GM13977 (cell line): ENCODE measurements around the gene S100A6.

Source experiments
- DNase-seq: peaks from one replicate; pipeline ENCODE4 v3.0.0; 2012; ENCODE audit warnings: low spot score
- CTCF ChIP-seq: IDR thresholded peaks from 2 replicates; pipeline ENCODE4 v1.5.1; 2012; ENCODE audit warnings: mild to moderate bottlenecking, control low read depth; ENCODE audit not compliant: insufficient read depth; ENCODE audit errors: extremely low read depth, missing control alignments
- in situ Hi-C: fragments of 300-500 bp; cut with MboI; formaldehyde crosslinking; loops from one replicate; pipeline ENCODE4 v1.12.0; 2022; ENCODE audit warnings: low sequenced_read_pairs, low pct_unique_long_range_greater_than_20kb, mixed read lengths, inconsistent platforms; ENCODE audit not compliant: unreplicated experiment

S100A6 gene

DNA sequence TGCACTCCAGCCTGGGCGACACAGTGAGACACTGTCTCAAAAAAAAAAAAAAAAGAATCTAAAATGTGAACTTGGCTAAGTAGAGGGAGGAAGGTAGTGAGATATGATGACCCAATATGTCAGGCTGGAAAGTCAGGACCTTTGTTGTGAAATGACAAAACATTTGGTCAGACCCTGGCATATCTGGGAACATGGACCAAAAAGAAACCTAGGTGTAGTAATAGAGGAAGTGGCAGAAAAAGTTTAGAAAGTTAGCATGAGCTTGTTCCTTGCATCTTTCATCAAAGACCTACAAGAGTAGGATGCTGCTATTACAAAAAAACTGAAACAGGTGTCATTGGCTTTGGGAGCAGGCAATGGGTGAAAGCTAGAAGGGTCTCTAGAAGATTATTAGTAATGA is 20.6 kb upstream of the S100A6 start:
- no peak for DNase-seq
- no peak for TF ChIP-seq CTCF
- in situ Hi-C loops = no loop called here

DNA sequence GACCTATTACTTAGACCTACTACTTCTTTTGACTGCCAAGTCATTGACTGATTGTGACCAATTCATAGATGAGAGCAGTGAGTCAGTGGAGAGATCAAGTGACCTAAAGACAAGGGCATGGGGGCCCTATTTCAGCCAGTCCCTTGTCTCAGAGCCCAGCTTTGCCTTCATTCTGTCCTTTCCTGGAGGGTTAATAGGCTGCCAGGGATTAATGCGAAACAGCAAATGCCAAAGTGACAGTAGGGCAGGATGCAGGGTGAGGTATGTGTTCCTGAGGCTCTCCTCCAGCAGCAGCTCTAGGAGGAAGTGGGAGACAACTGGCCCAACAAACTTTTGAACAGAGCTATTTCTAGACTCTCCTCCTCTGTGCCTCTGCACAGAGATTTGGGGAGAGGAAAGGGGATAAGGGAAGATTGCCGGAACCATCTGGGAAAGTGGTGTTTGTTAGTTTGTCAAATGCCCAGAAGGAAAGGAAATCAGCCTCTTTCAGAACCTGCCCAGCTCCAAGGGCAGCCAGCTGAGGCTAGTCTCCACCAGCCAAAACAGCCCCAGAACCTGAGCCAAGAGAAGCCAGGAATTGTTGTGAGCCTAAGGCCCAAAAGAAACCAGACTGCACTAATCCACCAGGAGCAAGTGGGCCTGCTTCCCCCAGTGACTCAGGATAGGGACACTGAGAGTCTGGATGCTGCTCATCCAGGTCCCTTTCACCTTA is 18.2 kb upstream of the S100A6 start:
- DNase-seq = no peak
- in situ Hi-C loops = no loop called here
- TF ChIP-seq CTCF = no peak

DNA sequence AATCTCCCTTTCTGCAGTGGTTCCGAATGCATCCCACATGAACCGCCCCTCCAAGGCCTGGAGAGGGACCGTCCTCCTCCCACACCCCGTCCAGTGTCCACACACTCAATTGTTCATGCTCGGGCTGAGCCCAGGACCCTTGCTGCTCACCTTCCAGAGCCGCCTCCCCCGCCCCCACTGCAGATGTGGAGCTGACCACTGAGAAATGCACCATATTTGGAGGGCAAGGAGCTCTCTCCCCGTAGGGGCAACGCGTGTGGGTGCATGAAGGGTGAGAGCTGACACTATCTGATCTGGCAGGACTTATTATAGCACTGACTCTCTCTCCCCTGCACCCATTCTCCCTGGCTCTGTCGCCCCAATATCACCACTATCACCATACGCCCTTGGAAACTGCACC is 17.3 kb upstream of the S100A6 start:
- in situ Hi-C loops = no loop called here
- TF ChIP-seq CTCF = no peak
- DNase-seq = no peak

DNA sequence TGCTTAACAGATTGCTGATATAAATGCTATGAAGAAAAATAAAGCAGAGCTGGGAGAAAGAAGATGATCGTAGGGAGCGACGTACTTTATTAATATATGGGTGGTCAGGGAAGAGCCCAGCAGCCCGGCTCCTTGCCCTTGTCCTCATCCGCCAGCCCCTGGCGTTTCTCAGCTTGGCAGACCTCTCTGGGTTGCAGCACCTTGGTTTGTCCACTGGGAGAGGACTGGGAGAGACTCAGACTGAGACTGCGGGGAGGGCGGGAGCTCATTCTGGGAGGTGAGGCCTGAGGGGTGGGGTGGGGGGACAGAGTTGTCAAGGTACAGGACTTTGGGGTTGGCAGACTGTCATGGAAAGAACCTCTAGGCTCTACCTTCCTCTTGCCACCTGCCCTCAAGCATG is 16.5 kb upstream of the S100A6 start:
- no peak for TF ChIP-seq CTCF
- no peak for DNase-seq
- in situ Hi-C loops = no loop called here

GRCh38 chr1:153550827-153551500 is 15.2 kb upstream of the S100A6 start:
- no peak for DNase-seq
- in situ Hi-C loops = no loop called here
- TF ChIP-seq CTCF = no peak

DNA sequence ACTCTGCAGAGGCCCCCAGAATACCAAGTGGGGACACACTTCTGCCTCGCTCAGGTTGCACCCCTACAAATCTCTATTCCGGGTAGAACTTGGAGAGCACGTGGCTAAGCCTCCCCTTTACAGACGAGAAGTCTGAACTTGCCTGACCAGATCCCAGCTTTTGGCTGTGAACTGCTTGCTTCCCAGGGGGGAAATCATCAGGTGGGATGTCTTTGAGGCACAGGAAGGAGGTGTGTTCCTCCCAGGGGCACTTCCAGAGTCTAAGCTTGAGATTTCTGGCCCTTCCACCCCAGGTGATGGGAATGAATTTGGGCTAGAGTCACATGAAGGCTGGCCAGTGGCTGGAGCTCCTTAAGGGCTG is 14.6 kb upstream of the S100A6 start:
- DNase-seq = no peak
- no peak for TF ChIP-seq CTCF
- in situ Hi-C loops = no loop called here
